Subcutaneous adipose tissue (tissue), 4 donors: ENCODE measurements around the gene ARFGEF2. TPM values are rescaled to one million over a fixed set of nuclear protein-coding genes. Genes with fewer than 3 reads are reported as not detected.

ENCODE experiments used
- CTCF ChIP-seq: fragments of 450-650 bp; IDR thresholded peaks from one replicate; pipeline ENCODE4 v1.5.1; 2016; ENCODE audit warnings: low read depth, mild to moderate bottlenecking, control low read depth, antibody characterized with exemption, moderate library complexity
- total RNA-seq, 4 donors: library from RNA; depleted of rRNA; stranded (reverse); fragments of >200 nt; gene quantifications; one replicate each; pipeline ENCODE4 v1.1.0, GENCODE V29; 2016

ARFGEF2 gene
- total RNA-seq, 4 donors from 2014 or later: 30.8 to 40.1 (median 35.5) TPM

GRCh38 chr20:48952656-48953055, 31.1 kb downstream of the ARFGEF2 start:
- TF ChIP-seq CTCF: no peak

- TF ChIP-seq CTCF: no peak
These were observed 32.1 kb downstream of the ARFGEF2 start for GRCh38 chr20:48953653-48954052.

- TF ChIP-seq CTCF: no peak
These were observed 34.5 kb downstream of the ARFGEF2 start for GRCh38 chr20:48956052-48956451.

GRCh38 chr20:48957053-48957481, 35.6 kb downstream of the ARFGEF2 start:
- no peak for TF ChIP-seq CTCF

- TF ChIP-seq CTCF: no peak
These were observed 36.0 kb downstream of the ARFGEF2 start for GRCh38 chr20:48957533-48957932.

GRCh38 chr20:48958743-48959142, 37.2 kb downstream of the ARFGEF2 start:
- TF ChIP-seq CTCF: no peak

- TF ChIP-seq CTCF: no peak
These were observed 38.5 kb downstream of the ARFGEF2 start for GRCh38 chr20:48959899-48960550.
